Activated T-helper 2 cell treated with anti-CD3 and anti-CD28 coated beads, Interferon-gamma antibody, Interleukin-2, Interleukin-4, amounts not matched to agents 10 μg/mL and 5 μg/mL and 100 μg/mL, durations not matched to agents 14 hours and 24 hours and 36 hours (primary cell): ENCODE results near the gene CATSPERB. TPM values are rescaled to one million over a fixed set of nuclear protein-coding genes. Genes with fewer than 3 reads are reported as not detected.
"Not testable (repeated sequence)": the region's sequence is repeated elsewhere in the genome, so short reads cannot be mapped to it uniquely, and the experiment has no call there.

Experiments
- DNase-seq: peaks from one replicate; pipeline ENCODE4 v3.0.0; 2021; ENCODE audit warnings: low spot score
- H3K27ac Mint-ChIP-seq: one replicate; pipeline ENCODE4 v1.8.0; 2021; ENCODE audit warnings: mixed read lengths
- H3K27me3 Mint-ChIP-seq: one replicate; pipeline ENCODE4 v1.8.0; 2021; ENCODE audit warnings: low read depth, mixed read lengths
- H3K36me3 Mint-ChIP-seq: one replicate; pipeline ENCODE4 v1.8.0; 2021; ENCODE audit warnings: low read depth, mixed read lengths
- H3K4me1 Mint-ChIP-seq: one replicate; pipeline ENCODE4 v1.8.0; 2021; ENCODE audit warnings: low read depth, mixed read lengths
- H3K4me3 Mint-ChIP-seq: one replicate; pipeline ENCODE4 v1.8.0; 2021; ENCODE audit warnings: low read depth, mild to moderate bottlenecking, moderate library complexity, mixed read lengths
- H3K9me3 Mint-ChIP-seq: one replicate; pipeline ENCODE4 v1.8.0; 2021; ENCODE audit warnings: mixed read lengths
- intact Hi-C: fragments of 100-400 bp; cut with micrococcal nuclease; formaldehyde crosslinking; loops from one replicate; pipeline ENCODE4 v1.15.1; 2023
- total RNA-seq: library from RNA; stranded (reverse); gene quantifications from 2 replicates; pipeline ENCODE4 v1.2.3, GENCODE V29; 2022

The CATSPERB gene
- total RNA-seq, 1 donor from 2014 or later, result 0.46 TPM

DNA sequence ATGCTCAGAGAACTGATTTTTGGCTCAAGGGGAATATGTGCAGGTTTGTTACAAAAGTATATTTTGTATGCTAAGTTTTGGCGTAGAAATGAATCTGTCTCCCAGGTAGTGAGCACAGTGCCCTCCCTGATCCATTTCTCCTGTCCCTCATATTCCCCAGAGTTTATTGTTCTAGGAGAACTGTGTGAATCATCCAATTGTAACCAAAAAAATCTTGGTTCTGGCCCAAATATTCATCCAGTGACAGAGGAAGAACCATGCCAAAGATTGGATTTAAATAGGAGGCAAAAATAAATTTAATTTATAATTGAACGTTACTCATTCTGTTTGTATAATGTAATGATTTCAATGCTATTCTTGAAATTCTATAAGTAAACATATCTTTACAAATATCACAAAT is 4.8 kb downstream of the CATSPERB start:
- intact Hi-C loops, result no loop called here
- no peak overlapping the region for H3K4me3 Mint-ChIP-seq
- no peak for DNase-seq
- H3K27me3 Mint-ChIP-seq, result no peaks in the 10 kb centered on the region
- no peaks in the 10 kb centered on the region for H3K9me3 Mint-ChIP-seq
- no peaks in the 10 kb centered on the region for H3K36me3 Mint-ChIP-seq
- H3K27ac Mint-ChIP-seq, result no peak overlapping the region
- peaks cover 3% of the 10 kb centered on the region for H3K4me1 Mint-ChIP-seq

DNA sequence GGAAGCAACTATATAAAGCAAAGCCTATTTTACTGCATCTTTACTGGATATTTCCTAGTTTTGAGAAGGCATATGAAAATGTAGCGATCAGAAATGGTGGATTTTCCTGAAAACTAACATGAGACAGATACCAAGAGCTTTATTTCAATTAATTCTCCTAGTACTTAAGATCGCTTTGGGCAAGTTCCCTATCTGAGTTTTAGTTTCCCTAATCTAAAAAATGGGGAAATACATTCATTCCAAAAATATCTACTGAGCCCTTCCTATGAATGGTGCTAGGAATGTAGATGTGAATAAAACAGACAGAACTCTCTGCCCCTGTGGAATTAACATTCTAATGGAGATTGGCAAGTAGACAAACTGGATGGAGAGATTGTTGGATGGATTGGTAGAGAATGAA is 8.4 kb downstream of the CATSPERB start:
- H3K9me3 Mint-ChIP-seq, result no peaks in the 10 kb centered on the region
- no peak overlapping the region for H3K27ac Mint-ChIP-seq
- H3K4me1 Mint-ChIP-seq, result peaks cover 5% of the 10 kb centered on the region
- intact Hi-C loops, result no loop called here
- no peak overlapping the region for H3K4me3 Mint-ChIP-seq
- peaks cover 6% of the 10 kb centered on the region for H3K36me3 Mint-ChIP-seq
- DNase-seq, result no peak
- no peaks in the 10 kb centered on the region for H3K27me3 Mint-ChIP-seq

DNA sequence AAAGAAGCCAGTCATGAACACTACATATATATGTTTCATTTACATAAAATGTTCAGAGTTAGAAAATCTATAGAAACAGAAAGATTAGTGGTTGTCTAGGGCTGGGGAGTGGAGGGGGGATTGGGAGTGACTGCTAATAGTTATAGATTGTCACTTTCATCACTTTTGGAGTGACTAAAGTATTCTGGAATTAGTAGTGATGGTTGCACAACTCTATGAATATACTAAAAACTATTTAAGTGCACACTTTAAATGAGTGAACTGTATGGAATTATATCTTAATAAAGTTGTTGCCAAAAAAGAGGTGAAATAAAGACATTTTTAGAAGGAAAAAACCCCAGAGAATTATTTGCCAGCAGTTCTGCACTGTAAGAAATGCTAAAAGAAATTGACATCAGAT is 9.5 kb downstream of the CATSPERB start:
- no peak overlapping the region for H3K4me3 Mint-ChIP-seq

DNA sequence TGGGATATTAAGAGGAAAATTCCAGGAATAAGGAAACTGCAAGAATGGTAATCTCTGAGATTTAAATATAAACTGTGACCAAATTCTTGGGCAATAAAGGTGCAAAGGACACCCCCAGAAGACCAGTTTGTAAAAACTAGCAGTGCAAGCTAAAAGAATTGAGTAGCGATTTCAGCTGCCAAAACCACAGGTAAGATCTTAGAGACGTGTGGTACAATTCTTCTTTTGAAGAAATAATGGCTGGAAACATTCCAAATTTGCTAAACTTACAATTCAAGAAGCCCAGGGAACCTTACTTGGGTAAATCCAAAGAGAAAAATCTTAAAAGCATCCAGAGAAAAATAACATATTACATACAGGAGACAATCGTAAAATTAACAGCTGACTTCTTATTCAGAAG is 12.0 kb downstream of the CATSPERB start:
- intact Hi-C loops, result no loop called here
- Mint-ChIP-seq H3K27ac (no peak overlapping the region), H3K4me3 (no peak overlapping the region), H3K9me3 (no peaks in the 10 kb centered on the region), H3K36me3 (peaks cover 6% of the 10 kb centered on the region), H3K4me1 (peaks cover 2% of the 10 kb centered on the region), H3K27me3 (no peaks in the 10 kb centered on the region)
- DNase-seq, result no peak

More for the DNA sequence above, 9.5 kb downstream of the CATSPERB start:
- DNase-seq, result no peak
- intact Hi-C loops, result no loop called here
- Mint-ChIP-seq H3K36me3 (peaks cover 6% of the 10 kb centered on the region), H3K9me3 (no peaks in the 10 kb centered on the region), H3K27ac (no peak overlapping the region), H3K27me3 (no peaks in the 10 kb centered on the region), H3K4me1 (peaks cover 2% of the 10 kb centered on the region)

DNA sequence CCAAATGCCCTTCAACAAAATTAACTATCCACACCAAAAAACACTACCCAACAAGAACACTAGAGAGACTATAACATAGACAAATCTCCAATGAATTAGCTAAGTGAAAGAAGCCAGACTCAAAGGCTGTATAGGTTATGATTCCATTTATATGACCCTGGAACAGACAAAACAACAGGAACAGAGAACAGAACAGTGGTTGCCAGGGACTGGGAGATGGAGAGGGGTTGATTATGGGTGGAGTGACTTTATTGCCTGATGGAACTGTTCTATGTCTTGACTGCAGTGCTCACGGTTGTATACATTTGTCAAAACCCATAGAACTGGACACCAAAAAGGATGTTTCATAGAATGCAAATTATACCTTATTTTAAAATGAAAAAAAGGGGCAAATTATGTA is 14.9 kb downstream of the CATSPERB start:
- no peaks in the 10 kb centered on the region for H3K27me3 Mint-ChIP-seq
- DNase-seq, result no peak
- no peaks in the 10 kb centered on the region for H3K9me3 Mint-ChIP-seq
- H3K36me3 Mint-ChIP-seq, result peaks cover 6% of the 10 kb centered on the region
- no peak overlapping the region for H3K4me3 Mint-ChIP-seq
- H3K27ac Mint-ChIP-seq, result no peak overlapping the region
- intact Hi-C loops, result no loop called here
- peaks cover 6% of the 10 kb centered on the region for H3K4me1 Mint-ChIP-seq

DNA sequence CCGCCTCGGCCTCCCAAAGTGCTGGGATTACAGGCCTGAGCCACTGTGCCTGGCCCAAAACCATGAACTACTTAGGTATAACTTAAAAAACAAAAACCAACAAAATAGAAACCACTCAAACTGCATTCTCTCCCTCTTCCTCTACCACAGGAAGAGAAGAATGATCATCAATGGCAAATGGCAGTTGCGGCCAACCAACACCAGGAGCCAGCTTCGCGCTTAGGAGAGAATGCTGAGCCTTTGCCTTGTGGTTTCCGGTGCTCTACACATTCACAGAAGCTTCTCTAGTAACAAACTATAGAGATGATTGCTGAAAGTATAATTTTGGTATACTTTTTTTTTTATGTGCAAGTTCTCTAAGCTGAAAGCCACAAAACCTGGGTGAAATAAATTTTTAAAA is 17.1 kb downstream of the CATSPERB start:
- H3K27me3 Mint-ChIP-seq, result no peaks in the 10 kb centered on the region
- H3K4me1 Mint-ChIP-seq, result peaks cover 6% of the 10 kb centered on the region
- peak overlapping the region; percentile 73 for H3K27ac Mint-ChIP-seq
- DNase-seq, result peak; percentile 51
- intact Hi-C loops, result no loop called here
- peaks cover 4% of the 10 kb centered on the region for H3K36me3 Mint-ChIP-seq
- H3K4me3 Mint-ChIP-seq, result peak overlapping the region; percentile 33
- peaks cover 10% of the 10 kb centered on the region for H3K9me3 Mint-ChIP-seq

DNA sequence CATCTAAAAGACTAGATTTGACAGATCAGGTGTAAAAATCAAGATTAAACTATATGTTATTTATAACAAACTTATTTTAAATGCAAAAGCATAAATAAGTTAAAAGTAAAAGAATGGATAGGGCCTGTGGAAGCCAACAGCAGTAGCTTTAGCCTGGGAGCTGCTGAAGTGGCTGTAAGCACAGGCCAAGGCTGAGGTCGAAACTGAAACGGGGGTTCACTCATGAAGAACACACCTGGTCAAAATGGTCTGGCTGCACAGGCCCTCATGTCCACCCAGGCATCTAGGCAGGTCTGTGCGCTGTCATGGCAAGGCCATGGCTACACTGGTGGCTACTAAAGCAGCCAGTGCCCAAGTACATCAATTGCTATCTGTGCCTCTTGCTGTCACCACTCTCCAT is 23.1 kb downstream of the CATSPERB start:
- Mint-ChIP-seq H3K9me3 (peaks cover 15% of the 10 kb centered on the region), H3K36me3 (peaks cover 6% of the 10 kb centered on the region), H3K27ac (no peak overlapping the region), H3K4me3 (no peak overlapping the region), H3K27me3 (no peaks in the 10 kb centered on the region), H3K4me1 (no peaks in the 10 kb centered on the region)
- no peak for DNase-seq
- intact Hi-C loops, result no loop called here

DNA sequence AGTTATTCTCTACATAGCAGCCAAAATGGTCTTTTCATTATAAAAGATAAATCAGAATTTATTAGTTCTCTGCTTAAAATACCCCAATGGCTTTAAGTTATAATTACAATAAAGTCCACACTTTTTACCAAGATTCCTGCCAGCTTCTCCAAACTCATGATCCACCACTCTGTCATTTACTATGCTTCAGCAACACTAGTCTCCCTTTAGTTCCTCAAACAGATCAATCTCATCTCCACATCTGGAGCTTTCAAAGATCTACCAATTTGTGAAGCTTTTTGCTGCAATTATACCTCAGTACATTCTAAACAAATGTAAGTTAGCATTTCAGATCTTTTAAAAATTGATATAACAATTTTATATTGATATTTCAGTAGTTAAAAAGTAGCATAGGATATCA is 24.9 kb downstream of the CATSPERB start:
- Mint-ChIP-seq H3K4me1 (no peaks in the 10 kb centered on the region), H3K36me3 (peaks cover 6% of the 10 kb centered on the region), H3K4me3 (no peak overlapping the region), H3K27me3 (no peaks in the 10 kb centered on the region), H3K27ac (no peak overlapping the region), H3K9me3 (peaks cover 15% of the 10 kb centered on the region)
- DNase-seq, result no peak
- intact Hi-C loops, result no loop called here

DNA sequence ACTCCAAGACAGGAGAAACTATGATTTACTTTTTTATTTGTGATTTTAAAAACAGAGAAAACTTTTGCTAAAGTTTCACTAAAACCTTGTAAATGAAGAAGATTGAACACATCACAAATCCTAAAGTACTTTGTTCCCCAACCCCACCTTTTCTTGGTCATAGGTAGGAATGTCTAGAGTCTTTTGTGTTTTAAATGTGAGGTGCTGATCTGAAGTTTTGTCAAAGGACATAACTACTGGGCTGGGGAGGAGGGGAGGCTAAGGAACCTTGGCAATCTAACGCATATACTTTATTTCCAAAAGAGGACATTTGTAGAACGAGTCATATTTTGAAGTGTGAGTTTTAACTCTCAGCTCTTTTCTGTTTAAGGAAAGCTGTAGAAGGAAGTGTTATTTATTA is 37.2 kb downstream of the CATSPERB start:
- peaks cover 12% of the 10 kb centered on the region for H3K36me3 Mint-ChIP-seq
- DNase-seq, result no peak
- intact Hi-C loops, result no loop called here
- H3K9me3 Mint-ChIP-seq, result peaks cover 40% of the 10 kb centered on the region
- no peak overlapping the region for H3K4me3 Mint-ChIP-seq
- H3K27ac Mint-ChIP-seq, result no peak overlapping the region
- H3K4me1 Mint-ChIP-seq, result peaks cover 8% of the 10 kb centered on the region
- H3K27me3 Mint-ChIP-seq, result no peaks in the 10 kb centered on the region

DNA sequence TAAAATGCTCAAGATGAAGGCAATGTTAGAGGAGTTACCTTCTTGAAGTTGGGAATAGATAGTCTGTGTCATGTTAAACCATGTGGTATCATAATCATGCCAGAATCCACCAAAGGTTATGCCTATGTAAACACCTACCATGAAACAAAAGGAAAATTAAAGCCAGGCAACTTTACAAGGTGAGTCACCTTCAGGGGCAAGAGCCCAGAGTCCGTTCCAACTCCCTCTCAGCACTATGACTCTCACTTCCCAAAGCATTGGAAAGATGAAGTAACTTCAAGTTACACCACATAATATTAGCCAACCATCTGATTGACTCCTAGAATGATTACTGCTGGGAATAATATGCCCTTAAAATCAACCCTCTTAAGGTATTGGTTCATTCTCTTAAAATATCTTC is 38.5 kb downstream of the CATSPERB start:
- H3K9me3 Mint-ChIP-seq, result peaks cover 40% of the 10 kb centered on the region
- peaks cover 8% of the 10 kb centered on the region for H3K4me1 Mint-ChIP-seq
- H3K4me3 Mint-ChIP-seq, result no peak overlapping the region
- H3K27me3 Mint-ChIP-seq, result no peaks in the 10 kb centered on the region
- H3K36me3 Mint-ChIP-seq, result peaks cover 15% of the 10 kb centered on the region
- DNase-seq, result no peak
- no peak overlapping the region for H3K27ac Mint-ChIP-seq
- intact Hi-C loops, result no loop called here

DNA sequence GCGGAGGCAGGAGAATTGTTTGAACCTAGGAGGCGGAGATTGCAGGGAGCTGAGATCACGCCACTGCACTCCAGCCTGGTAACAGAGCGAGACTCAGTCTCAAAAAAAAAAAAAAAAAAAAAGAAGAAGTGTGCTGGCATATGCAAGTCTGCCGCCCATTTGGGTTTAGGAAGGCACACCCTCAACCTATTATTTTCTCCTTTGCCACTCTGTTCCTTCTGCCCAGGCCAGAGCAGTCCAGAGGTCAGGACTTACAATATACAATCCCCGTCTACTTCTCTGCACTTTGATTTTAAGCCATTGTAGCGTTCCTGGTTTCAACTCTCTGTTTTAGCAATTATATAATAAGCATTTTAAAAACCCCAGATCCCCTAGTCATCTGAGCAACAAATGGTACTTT is 39.8 kb downstream of the CATSPERB start:
- Mint-ChIP-seq H3K27ac (no peak overlapping the region), H3K4me3 (no peak overlapping the region), H3K4me1 (peaks cover 8% of the 10 kb centered on the region), H3K27me3 (no peaks in the 10 kb centered on the region), H3K36me3 (peaks cover 15% of the 10 kb centered on the region), H3K9me3 (peaks cover 30% of the 10 kb centered on the region)
- intact Hi-C loops, result no loop called here
- DNase-seq, result no peak

DNA sequence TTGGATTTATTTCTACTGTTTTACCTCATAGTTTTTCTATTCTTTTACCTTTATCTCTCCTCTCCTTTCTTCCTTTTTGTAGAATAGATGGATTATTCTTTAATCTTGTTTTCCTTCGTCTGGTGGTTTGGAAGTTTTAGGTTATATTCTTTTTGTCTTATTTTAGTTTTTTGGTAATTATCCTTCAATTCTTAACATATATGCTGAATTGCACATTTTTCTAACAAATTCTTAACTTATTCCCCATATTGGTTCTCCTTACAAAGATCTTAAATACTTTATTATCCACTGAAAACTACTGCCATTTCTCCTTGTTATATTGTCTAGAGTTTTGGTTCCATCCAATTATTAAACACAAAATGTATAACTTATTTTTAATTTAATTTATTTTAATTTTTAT is 42.3 kb downstream of the CATSPERB start:
- DNase-seq, result no peak
- no peaks in the 10 kb centered on the region for H3K4me1 Mint-ChIP-seq
- H3K9me3 Mint-ChIP-seq, result peaks cover 15% of the 10 kb centered on the region
- intact Hi-C loops, result no loop called here
- H3K27ac Mint-ChIP-seq, result no peak overlapping the region
- H3K4me3 Mint-ChIP-seq, result no peak overlapping the region
- no peaks in the 10 kb centered on the region for H3K27me3 Mint-ChIP-seq
- peaks cover 15% of the 10 kb centered on the region for H3K36me3 Mint-ChIP-seq

DNA sequence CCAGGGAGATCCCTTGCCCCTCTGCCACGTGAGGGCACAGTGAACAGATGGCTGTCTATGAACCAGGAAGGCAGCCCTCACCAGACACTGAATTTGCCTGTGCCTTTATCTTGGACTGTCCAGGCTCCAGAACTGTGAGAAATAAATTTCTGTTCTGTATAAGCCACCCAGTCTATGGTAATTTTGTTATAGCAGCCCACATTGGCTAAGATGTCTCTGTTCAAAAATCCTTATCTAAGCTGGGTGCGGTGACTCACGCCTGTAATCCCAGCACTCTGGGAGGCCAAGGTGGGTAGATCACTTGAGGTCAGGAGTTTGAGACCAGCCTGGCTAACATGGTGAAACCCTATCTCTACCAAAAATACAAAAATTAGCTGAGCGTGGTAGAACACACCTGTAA is 44.5 kb downstream of the CATSPERB start:
- H3K4me1 Mint-ChIP-seq, DNase-seq, H3K27me3 Mint-ChIP-seq, intact Hi-C loops, H3K27ac Mint-ChIP-seq, H3K4me3 Mint-ChIP-seq: not testable (repeated sequence)
- peaks cover 15% of the 10 kb centered on the region for H3K36me3 Mint-ChIP-seq
- peaks cover 13% of the 10 kb centered on the region for H3K9me3 Mint-ChIP-seq

DNA sequence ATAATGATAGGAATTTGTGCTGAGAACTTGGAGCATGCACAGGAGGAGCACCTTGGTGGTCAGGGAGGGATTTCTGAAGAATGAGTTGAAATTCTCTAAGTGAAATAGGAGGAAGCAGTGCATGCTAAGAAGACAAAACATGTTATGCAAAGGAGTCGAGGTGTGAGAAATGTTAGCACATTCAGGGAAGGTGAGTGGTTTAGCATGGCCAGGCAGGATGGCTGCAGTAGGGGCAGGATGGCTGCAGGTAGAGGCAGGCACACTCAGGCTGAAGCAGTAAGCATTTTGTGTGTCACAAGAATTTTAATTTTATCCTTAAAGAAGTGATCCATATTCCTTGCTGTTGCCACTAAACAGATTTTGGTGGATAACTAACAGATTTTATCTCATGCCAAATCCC is 46.3 kb downstream of the CATSPERB start:
- H3K27me3 Mint-ChIP-seq, result no peaks in the 10 kb centered on the region
- H3K36me3 Mint-ChIP-seq, result peaks cover 10% of the 10 kb centered on the region
- H3K9me3 Mint-ChIP-seq, result peaks cover 10% of the 10 kb centered on the region
- no peak overlapping the region for H3K27ac Mint-ChIP-seq
- intact Hi-C loops, result no loop called here
- no peak overlapping the region for H3K4me3 Mint-ChIP-seq
- peaks cover 19% of the 10 kb centered on the region for H3K4me1 Mint-ChIP-seq
- DNase-seq, result no peak
